ENCODE data around the gene FOXD4.
"Not testable (repeated sequence)": the region's sequence is repeated elsewhere in the genome, so short reads cannot be mapped to it uniquely, and the experiment has no call there.

The FOXD4 gene

GRCh38 chr9:117995-118467 lies at the start of gene FOXD4:
FOXD4 (minus strand) TSS chr9:118417; CDS start chr9:118119, 298 bp downstream.
- not testable (repeated sequence) for DNase-seq (ENCODE audit: low read depth)

GRCh38 chr9:159871-160270 lies 41.7 kb upstream of the FOXD4 start:
- DNase-seq (ENCODE audit: low read depth) = not testable (repeated sequence)

DNA sequence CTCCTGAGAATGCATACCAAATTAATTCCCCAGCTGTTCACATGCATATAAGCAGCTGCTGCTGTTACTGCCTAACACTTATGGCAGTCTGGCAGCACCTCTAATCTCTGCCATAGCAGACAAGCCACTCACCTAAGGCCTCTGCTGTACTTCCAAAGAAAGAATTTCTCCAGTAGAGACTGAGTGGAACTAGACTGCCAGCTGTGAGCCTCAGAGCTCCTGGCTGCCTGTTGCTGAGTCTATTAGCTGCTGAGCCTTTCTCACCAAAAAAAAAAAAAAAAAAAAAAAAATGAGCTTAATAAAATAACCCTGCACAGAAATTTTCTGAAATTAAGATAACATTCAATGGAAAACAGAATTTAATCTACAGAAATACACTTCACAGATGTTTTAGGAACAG lies 33.0 kb upstream of the FOXD4 start:
- DNase-seq (ENCODE audit: low read depth) = not testable (repeated sequence)

DNA sequence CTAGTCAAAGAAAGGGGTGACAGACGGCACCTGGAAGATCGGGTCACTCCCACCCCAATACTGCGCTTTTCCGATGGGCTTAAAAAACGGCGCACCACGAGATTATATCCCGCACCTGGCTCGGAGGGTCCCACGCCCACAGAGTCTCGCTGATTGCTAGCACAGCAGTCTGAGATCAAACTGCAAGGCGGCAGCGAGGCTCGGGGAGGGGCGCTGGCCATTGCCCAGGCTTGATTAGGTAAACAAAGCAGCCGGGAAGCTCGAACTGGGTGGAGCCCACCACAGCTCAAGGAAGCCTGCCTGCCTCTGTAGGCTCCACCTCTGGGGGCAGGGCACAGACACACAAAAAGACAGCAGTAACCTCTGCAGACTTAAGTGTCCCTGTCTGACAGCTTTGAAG lies 21.7 kb upstream of the FOXD4 start:
- DNase-seq (ENCODE audit: low read depth) = not testable (repeated sequence)

DNA sequence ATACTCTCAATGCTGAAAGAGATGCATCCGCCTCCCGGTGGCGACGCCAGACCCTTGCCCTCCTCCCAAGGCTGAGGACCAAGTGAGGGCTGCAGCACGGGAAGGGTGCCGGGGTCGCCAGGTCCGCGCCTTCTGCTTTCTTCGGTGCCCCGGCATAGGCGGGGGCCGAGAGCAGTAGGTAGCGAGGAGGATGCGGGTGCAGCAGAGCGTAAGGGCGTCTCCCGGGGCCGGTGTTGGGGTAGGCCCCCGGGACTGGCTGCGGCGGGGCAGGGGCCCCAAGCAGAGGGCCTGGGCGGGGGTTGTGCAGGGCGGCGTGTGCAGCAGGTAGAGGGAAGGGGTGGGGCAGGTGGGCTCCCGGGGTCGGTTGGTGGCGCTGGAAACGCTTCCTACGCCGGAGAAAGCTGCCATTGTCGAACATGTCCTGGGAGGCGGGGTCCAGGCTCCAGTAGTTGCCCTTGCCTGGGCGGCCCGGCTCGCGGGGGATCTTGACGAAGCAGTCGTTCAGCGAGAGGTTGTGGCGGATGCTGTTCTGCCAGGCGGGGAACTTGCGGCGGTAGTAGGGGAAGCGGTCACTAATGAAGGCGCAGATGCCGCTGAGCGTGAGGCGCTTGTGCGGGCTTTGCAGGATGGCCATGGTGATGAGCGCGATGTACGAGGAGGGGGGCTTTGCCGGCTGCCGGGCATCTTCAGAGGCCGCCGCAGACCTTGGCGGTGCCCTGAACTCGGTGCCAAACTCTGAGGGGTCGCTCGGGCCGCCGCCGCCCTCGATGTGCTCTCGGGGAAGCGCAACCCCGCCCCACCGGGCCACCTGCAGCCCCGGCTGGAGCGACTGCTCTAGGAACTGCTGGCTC lies 848 bp downstream of the FOXD4 start:
- not testable (repeated sequence) for DNase-seq (ENCODE audit: low read depth)

GRCh38 chr9:116239-117077 lies 1.8 kb downstream of the FOXD4 start:
- not testable (repeated sequence) for DNase-seq (ENCODE audit: low read depth)

DNA sequence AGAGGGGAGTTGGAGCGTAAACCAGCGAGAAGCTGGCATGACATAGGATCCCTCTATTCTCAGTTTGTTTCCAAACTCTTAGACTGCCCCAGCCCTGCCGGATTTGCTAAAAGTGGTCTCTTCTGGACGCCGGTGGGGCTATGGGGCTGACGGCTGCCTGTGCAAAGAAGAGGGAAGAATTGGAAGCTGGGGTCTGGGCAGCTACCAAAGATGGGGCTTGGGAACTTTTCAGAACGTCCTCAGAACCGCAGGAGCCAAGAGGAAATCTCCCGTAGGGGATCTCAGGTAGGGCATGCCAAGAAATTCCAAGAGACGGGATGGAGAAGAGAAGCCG lies 3.1 kb downstream of the FOXD4 start:
- not testable (repeated sequence) for DNase-seq (ENCODE audit: low read depth)

- not testable (repeated sequence) for DNase-seq (ENCODE audit: low read depth)
Measured at GRCh38 chr9:114267-115117, 3.7 kb downstream of the FOXD4 start.

- peak; percentile 14 for DNase-seq (ENCODE audit: low read depth)
Measured at GRCh38 chr9:113468-114266, 4.5 kb downstream of the FOXD4 start.

GRCh38 chr9:112589-113467 lies 5.4 kb downstream of the FOXD4 start:
- DNase-seq (ENCODE audit: low read depth) = not testable (repeated sequence)

- DNase-seq (ENCODE audit: low read depth) = not testable (repeated sequence)
Measured at GRCh38 chr9:110672-111071, 7.5 kb downstream of the FOXD4 start.

- DNase-seq (ENCODE audit: low read depth) = not testable (repeated sequence)
Measured at GRCh38 chr9:109540-109939, 8.7 kb downstream of the FOXD4 start.

DNA sequence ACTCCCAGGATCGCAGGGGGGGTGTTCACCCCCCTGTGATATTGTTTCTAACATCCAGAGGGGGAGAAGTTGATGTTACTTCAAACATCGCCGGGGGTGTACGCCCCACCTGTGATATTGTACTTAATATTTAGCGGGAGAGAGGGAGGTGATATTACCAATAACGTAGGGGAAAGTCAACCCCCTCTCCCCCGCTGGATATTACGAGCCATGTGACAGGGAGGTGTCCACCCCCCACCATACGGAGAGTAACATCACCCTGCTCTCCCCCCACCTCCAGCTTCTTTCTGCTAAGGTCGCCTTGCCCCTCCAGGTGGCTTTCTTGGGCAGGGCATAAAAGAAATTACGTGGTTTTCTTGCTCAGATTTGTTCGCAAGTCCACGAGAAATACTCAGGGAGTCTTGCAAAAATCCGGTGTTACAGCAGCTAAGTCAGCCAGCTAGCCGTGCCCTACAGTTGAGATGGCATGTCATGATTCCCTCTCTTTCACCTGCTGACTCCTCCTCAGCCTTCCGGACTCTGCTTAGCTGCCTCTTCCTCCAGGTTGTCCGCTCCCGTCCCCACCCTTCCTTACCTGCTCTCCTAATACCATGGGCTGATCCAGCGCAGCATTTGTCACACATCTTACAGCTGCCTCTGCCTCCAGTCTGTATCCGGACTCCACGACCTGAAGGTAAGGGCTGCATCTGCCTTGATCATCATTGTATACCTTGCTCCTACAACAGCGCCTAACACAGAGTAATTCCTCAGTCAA lies 9.3 kb downstream of the FOXD4 start:
- not testable (repeated sequence) for DNase-seq (ENCODE audit: low read depth)

GRCh38 chr9:105991-106390 lies 12.2 kb downstream of the FOXD4 start:
- not testable (repeated sequence) for DNase-seq (ENCODE audit: low read depth)

DNA sequence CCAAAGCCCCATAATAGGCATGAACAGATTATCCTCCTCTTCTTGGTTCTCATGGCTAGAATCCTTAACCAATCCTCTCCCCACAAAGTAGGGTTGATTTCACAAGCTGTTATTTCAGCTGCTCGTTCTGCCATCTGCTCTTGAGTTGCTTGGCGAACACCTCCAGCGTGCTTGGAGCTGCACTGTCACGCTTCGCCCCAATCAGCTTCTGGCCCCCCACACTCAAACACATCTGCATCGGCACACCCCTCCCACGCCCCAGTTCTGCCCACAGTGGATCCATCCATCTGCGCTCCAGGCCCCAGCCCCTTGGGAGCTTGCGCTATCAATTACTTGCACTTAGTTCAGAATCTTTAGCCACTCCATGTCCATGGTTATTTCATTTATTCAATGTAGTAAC lies 17.8 kb downstream of the FOXD4 start:
- DNase-seq (ENCODE audit: low read depth) = not testable (repeated sequence)

GRCh38 chr9:99867-100266 lies 18.4 kb downstream of the FOXD4 start:
- DNase-seq (ENCODE audit: low read depth) = not testable (repeated sequence)

DNA sequence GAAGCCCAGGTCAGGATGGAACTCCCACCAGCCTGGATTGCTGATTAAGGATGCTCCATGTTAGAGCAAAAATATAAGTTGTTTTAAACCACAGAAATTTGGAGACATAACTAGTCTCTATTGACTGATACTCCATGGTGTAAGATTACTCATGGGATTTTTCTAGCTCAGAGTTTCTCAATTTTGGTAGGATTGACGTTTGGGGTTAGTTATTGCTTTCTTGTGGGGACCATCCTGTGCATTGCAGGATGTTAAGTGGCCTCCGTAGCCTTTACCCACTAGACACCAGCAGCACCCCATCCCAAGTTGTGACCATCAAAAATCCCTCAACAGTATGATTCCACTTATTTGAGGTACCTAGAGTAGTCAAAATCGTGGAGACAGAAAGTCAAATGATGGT lies 19.4 kb downstream of the FOXD4 start:
- not testable (repeated sequence) for DNase-seq (ENCODE audit: low read depth)

GRCh38 chr9:94992-95391 lies 23.2 kb downstream of the FOXD4 start:
- not testable (repeated sequence) for DNase-seq (ENCODE audit: low read depth)

DNA sequence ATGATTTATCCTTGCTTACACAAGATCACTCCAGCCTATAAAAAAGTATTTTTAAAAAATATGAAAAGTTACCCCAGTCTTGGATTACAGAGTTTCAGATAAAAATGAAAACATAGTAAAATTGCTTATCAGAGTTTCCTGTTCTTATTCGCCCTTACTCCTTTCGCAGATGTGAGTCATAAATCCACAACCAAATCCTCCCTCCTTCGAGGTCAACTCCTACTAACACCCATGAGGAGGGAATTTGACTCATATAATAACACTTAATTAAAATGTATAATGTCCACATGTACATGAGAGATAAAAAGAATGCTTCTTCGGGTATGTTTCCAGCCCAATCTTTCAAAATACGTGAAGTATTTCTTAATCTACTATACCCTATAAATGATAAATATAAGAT lies 23.9 kb downstream of the FOXD4 start:
- not testable (repeated sequence) for DNase-seq (ENCODE audit: low read depth)

All from activated T-helper 9 cell treated with anti-CD3 and anti-CD28 coated beads, Interleukin-2, amount 50 U/mL, for 16 hours (primary cell).